Measurements from ENCODE around the gene RFX3.

GRCh38 chr9:3474821-3475220 is 51.0 kb downstream of the RFX3 start:
- TF ChIP-seq POLR2A (IDR thresholded peaks at IDR 0.05) (no peak), CTCF (IDR thresholded peaks at IDR 0.05) (no peak)

Measured in esophagus squamous epithelium (tissue), 4 donors.